GM10248 (cell line): ENCODE measurements around the gene RAB33A.
A peak's percentile ranks its signal among the peaks of the same experiment; 100 is the strongest.
"Not testable (repeated sequence)": the region's sequence is repeated elsewhere in the genome, so short reads cannot be mapped to it uniquely, and the experiment has no call there.

Source experiments
- CTCF ChIA-PET: fragments of 300-600 bp; sonication (Branson Sonifier 250); formaldehyde crosslinking; extraction: SDS; loops from one replicate; lab custom pipeline; 2021; ENCODE audit warnings: antibody characterized with exemption; lab: Yijun Ruan, JAX
- POLR2A ChIA-PET: fragments of 350-650 bp; sonication (Branson Sonifier 250); formaldehyde crosslinking; extraction: SDS; loops from one replicate; lab custom pipeline; 2020; ENCODE audit warnings: antibody characterized with exemption; lab: Yijun Ruan, JAX
- DNase-seq: peaks from one replicate; pipeline ENCODE4 v3.0.0; 2012; ENCODE audit errors: extremely low spot score
- TF ChIP-seq, protein P1 (sequence below): IDR thresholded peaks from 2 replicates; pipeline ENCODE4 v1.5.1; 2012; ENCODE audit warnings: mild to moderate bottlenecking, low read depth; ENCODE audit errors: extremely low read depth, missing control alignments, control extremely low read depth

Gene RAB33A

DNA sequence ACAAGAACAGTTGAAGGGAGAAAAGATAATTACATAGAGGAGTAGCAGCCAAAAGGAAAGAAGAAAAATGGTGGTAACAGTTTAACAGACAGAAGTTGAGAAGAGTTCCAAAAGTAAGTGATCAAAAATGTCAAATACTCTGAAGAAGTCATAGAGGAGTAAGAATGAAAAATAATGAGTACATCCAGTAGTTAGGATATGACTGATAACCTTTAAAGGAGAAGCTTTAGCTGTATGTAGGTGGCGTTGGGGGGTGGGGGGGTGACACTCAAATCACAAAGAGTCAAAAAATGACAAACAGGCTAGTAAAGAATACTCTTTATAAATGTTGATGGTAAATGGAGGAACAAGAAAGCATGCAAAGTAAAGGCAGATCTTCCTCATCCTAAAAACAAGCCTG lies 40.6 kb downstream of the RAB33A start:
- CTCF ChIA-PET, result no interaction called here

DNA sequence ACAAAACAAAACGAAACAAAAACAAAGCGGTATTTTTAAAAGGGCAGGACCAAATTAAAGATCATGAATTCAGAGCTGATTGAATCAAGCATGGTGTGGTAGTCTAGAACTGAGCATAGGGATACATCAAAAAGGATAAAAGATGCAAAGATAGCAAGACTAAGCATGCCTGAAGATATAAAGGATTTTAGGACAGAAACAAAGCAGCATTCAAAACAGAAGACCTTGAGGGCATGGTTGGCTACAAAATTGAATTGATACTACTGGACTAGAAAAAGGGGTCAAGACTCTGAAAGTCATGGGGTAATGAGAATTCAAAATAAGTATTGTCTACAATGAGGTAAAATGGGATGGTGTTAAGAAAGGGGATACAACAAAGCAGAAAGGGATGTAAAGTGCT lies 41.6 kb downstream of the RAB33A start:
- CTCF ChIA-PET, result no interaction called here

More for the DNA sequence above, 40.6 kb downstream of the RAB33A start:
- DNase-seq, result peak; percentile 15
- POLR2A ChIA-PET, result no interaction called here
- TF ChIP-seq, protein P1, sequence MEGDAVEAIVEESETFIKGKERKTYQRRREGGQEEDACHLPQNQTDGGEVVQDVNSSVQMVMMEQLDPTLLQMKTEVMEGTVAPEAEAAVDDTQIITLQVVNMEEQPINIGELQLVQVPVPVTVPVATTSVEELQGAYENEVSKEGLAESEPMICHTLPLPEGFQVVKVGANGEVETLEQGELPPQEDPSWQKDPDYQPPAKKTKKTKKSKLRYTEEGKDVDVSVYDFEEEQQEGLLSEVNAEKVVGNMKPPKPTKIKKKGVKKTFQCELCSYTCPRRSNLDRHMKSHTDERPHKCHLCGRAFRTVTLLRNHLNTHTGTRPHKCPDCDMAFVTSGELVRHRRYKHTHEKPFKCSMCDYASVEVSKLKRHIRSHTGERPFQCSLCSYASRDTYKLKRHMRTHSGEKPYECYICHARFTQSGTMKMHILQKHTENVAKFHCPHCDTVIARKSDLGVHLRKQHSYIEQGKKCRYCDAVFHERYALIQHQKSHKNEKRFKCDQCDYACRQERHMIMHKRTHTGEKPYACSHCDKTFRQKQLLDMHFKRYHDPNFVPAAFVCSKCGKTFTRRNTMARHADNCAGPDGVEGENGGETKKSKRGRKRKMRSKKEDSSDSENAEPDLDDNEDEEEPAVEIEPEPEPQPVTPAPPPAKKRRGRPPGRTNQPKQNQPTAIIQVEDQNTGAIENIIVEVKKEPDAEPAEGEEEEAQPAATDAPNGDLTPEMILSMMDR, result no peak

GRCh38 chrX:130216320-130216719 lies 44.6 kb downstream of the RAB33A start:
- ChIA-PET POLR2A (no interaction called here), CTCF (no interaction called here)
- DNase-seq, result no peak
- TF ChIP-seq, protein P1, result no peak

More for the DNA sequence above, 41.6 kb downstream of the RAB33A start:
- TF ChIP-seq, protein P1, result no peak
- POLR2A ChIA-PET, result no interaction called here
- DNase-seq, result no peak

DNA sequence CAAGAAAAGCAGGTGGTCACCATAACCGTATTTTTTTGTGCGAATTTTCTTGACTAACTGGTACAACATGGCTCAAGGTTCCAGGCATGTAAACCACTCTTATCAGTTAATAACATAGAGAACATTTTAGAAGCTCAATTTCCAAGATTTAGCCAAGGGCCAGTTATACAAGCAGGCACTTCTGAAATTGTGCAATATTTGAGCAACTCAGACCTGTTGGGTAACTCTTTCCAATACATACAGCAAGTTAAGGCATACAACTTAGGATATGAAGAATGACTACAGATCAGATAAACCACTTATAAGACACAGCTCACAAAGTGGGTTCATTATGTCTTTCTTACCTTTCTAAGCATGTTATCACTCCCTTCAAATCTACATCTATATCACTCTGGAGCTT lies 53.0 kb downstream of the RAB33A start:
- ChIA-PET CTCF (interaction anchor here (1.2 to 1.3 kb wide), 2 partner anchors 31 to 164 kb away, joined by 3 to 5 read pairs; no protein-coding TSS in a partner anchor), POLR2A (no interaction called here)
- TF ChIP-seq, protein P1, result no peak
- DNase-seq, result no peak

DNA sequence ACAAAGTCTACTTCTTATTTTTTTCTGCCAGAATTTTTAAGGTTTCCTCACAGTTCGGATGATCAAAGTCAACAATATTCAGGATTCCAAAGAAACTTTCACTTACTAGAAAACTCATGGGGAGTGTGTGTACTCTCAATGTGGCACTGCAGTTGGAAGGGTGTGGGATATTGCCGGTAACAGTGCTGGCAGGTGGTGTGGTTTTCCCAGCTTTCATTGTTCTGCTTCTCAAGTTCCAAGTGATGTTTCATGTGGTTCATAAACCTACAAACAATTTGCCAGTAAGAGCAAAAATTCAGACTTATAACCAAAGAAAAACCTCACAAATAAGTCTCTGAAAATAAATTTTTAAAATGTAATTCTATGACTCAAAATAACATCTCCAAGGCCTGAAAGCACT lies 57.1 kb downstream of the RAB33A start:
- DNase-seq, result no peak
- ChIA-PET POLR2A (no interaction called here), CTCF (no interaction called here)
- TF ChIP-seq, protein P1, result no peak

- CTCF ChIA-PET, result interaction anchor here (1.4 kb wide), 1 partner anchor 9 kb away, joined by 3 read pairs; no protein-coding TSS in a partner anchor
- POLR2A ChIA-PET, DNase-seq: not testable (repeated sequence)
Measured at GRCh38 chrX:130231184-130231583, 59.4 kb downstream of the RAB33A start.
